Peyer's patch (tissue), 4 donors: Measurements from ENCODE around the gene SNHG17.

Source experiments
- POLR2A ChIP-seq, 2 donors: fragments of 450-650 bp; IDR thresholded peaks; one replicate each; pipeline ENCODE4 v1.5.1; 2017; ENCODE audit warnings: antibody characterized with exemption in 2 of 2, mild to moderate bottlenecking in 2 of 2, moderate library complexity in 2 of 2
- TF ChIP-seq, protein P1 (sequence below), 6 experiments: fragments of 450-650 bp in 4 of 6; fragments of 200-600 bp in 2 of 6; sonication (generic) in 1 of 6; IDR thresholded peaks; one replicate each; pipeline ENCODE4 v1.5.1; 2017 to 2019; ENCODE audit warnings: antibody characterized with exemption in 6 of 6, mild to moderate bottlenecking in 3 of 6, moderate library complexity in 1 of 6

DNA sequence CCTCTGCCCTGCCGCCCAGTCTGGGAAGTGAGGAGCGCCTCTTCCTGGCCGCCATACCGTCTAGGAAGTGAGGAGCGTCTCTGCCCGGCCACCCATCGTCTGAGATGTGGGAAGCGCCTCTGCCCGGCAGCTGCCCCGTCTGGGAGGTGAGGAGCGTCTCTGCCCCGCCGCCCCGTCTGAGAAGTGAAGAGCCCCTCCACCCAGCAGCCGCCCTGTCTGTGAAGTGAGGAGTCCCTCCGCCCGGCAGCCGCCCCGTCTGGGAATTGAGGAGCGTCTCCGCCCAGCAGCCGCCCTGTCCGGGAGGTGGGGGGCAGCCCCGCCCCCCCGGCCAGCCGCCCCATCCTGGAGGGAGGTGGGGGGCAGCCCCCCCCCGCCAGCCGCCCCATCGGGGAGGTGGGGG is 27.8 kb downstream of the SNHG17 start:
- TF ChIP-seq, protein P1, sequence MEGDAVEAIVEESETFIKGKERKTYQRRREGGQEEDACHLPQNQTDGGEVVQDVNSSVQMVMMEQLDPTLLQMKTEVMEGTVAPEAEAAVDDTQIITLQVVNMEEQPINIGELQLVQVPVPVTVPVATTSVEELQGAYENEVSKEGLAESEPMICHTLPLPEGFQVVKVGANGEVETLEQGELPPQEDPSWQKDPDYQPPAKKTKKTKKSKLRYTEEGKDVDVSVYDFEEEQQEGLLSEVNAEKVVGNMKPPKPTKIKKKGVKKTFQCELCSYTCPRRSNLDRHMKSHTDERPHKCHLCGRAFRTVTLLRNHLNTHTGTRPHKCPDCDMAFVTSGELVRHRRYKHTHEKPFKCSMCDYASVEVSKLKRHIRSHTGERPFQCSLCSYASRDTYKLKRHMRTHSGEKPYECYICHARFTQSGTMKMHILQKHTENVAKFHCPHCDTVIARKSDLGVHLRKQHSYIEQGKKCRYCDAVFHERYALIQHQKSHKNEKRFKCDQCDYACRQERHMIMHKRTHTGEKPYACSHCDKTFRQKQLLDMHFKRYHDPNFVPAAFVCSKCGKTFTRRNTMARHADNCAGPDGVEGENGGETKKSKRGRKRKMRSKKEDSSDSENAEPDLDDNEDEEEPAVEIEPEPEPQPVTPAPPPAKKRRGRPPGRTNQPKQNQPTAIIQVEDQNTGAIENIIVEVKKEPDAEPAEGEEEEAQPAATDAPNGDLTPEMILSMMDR (IDR thresholded peaks at IDR 0.05), result no peak
- no peak for TF ChIP-seq POLR2A (IDR thresholded peaks at IDR 0.05)
